GM23338 (cell line): ENCODE results near the gene TEX30. TPM values are rescaled to one million over a fixed set of nuclear protein-coding genes. Genes with fewer than 3 reads are reported as not detected.

Experiments
- ATAC-seq: fragments of 200-7000 bp; cut with Tn5 transposase; 3 replicates; pipeline ENCODE4 v1.9.1; 2020
- DNase-seq: peaks from one replicate; pipeline ENCODE4 v3.0.0-alpha.2; 2015; ENCODE audit warnings: low spot score
- H2AFZ ChIP-seq: fragments of 200-600 bp; sonication (generic); 2 replicates; pipeline ENCODE4 v1.8.0; 2016; ENCODE audit warnings: antibody characterized with exemption, mild to moderate bottlenecking, moderate library complexity
- H3F3A ChIP-seq: fragments of 200-600 bp; sonication (generic); replicated peaks from 2 replicates; pipeline ENCODE4 v1.8.0; 2017; ENCODE audit warnings: antibody characterized with exemption, mixed run types, low read depth
- H3K27ac ChIP-seq: fragments of 200-600 bp; sonication (generic); 2 replicates; pipeline ENCODE4 v1.6.1; 2016; ENCODE audit warnings: low read depth
- H3K27me3 ChIP-seq: fragments of 200-600 bp; sonication (generic); 2 replicates; pipeline ENCODE4 v1.8.0; 2016; ENCODE audit warnings: mild to moderate bottlenecking, mixed run types, moderate library complexity; ENCODE audit not compliant: insufficient read depth
- H3K36me3 ChIP-seq: fragments of 200-600 bp; sonication (generic); 2 replicates; pipeline ENCODE4 v1.8.0; 2016; ENCODE audit warnings: mild to moderate bottlenecking; ENCODE audit not compliant: insufficient read depth
- H3K4me1 ChIP-seq: fragments of 200-600 bp; sonication (generic); 2 replicates; pipeline ENCODE4 v1.8.0; 2016; ENCODE audit warnings: mild to moderate bottlenecking, moderate library complexity; ENCODE audit not compliant: insufficient read depth
- H3K4me2 ChIP-seq: fragments of 200-600 bp; sonication (generic); 2 replicates; pipeline ENCODE4 v1.7.1; 2017; ENCODE audit warnings: mixed run types
- H3K4me3 ChIP-seq: fragments of 200-600 bp; sonication (generic); 2 replicates; pipeline ENCODE4 v1.6.1; 2016; ENCODE audit warnings: mixed run types
- H3K79me2 ChIP-seq: fragments of 200-600 bp; sonication (generic); replicated peaks from 2 replicates; pipeline ENCODE4 v1.8.0; 2017; ENCODE audit warnings: mild to moderate bottlenecking; ENCODE audit not compliant: insufficient read depth
- H3K9me2 ChIP-seq: fragments of 200-600 bp; sonication (generic); 2 replicates; pipeline ENCODE4 v1.8.0; 2017; ENCODE audit not compliant: insufficient read depth
- H4K20me1 ChIP-seq: fragments of 200-600 bp; sonication (generic); replicated peaks from 2 replicates; pipeline ENCODE4 v1.8.0; 2017; ENCODE audit warnings: mild to moderate bottlenecking; ENCODE audit not compliant: insufficient read depth
- H3K27ac Mint-ChIP-seq: 2 replicates; pipeline ENCODE4 v1.8.0; 2020; ENCODE audit warnings: inconsistent platforms, mild to moderate bottlenecking, moderate library complexity, mixed read lengths
- H3K27me3 Mint-ChIP-seq: 3 replicates; pipeline ENCODE4 v1.8.0; 2022; ENCODE audit warnings: low read depth, mild to moderate bottlenecking, moderate library complexity, mixed read lengths, inconsistent platforms; ENCODE audit not compliant: insufficient read depth, poor library complexity
- H3K36me3 Mint-ChIP-seq: 3 replicates; pipeline ENCODE4 v1.8.0; 2021; ENCODE audit warnings: low read depth, mild to moderate bottlenecking, inconsistent platforms, moderate library complexity, mixed read lengths
- H3K4me1 Mint-ChIP-seq: 3 replicates; pipeline ENCODE4 v1.8.0; 2020; ENCODE audit warnings: mild to moderate bottlenecking, inconsistent platforms, mixed read lengths
- H3K4me3 Mint-ChIP-seq: 3 replicates; pipeline ENCODE4 v1.8.0; 2021; ENCODE audit warnings: moderate library complexity, mild to moderate bottlenecking, inconsistent platforms, mixed read lengths
- H3K9me3 Mint-ChIP-seq: 3 replicates; pipeline ENCODE4 v1.8.0; 2020; ENCODE audit warnings: moderate library complexity, mild to moderate bottlenecking, inconsistent platforms, mixed read lengths
- CREB1 ChIP-seq: fragments of 250-450 bp; sonication (Bioruptor Pico); IDR thresholded peaks from 2 replicates; pipeline ENCODE4 v1.5.0; 2020; ENCODE audit warnings: low read depth, mild to moderate bottlenecking, moderate library complexity
- EZH2 ChIP-seq: fragments of 200-600 bp; sonication (generic); IDR thresholded peaks from one replicate; pipeline ENCODE4 v1.8.0; 2017; ENCODE audit warnings: antibody characterized with exemption, mild to moderate bottlenecking, low read depth; ENCODE audit not compliant: unreplicated experiment
- EZH2phosphoT487 ChIP-seq: fragments of 200-600 bp; sonication (generic); IDR thresholded peaks from one replicate; pipeline ENCODE4 v1.8.1; 2018; ENCODE audit warnings: antibody characterized with exemption; ENCODE audit not compliant: unreplicated experiment
- JUNB ChIP-seq: IDR thresholded peaks from one replicate; pipeline ENCODE4 v1.6.1; 2016; ENCODE audit warnings: antibody characterized with exemption; ENCODE audit not compliant: unreplicated experiment
- NANOG ChIP-seq: IDR thresholded peaks from 2 replicates; pipeline ENCODE4 v1.6.1; 2016; ENCODE audit warnings: antibody characterized with exemption, borderline replicate concordance
- POLR2AphosphoS5 ChIP-seq: IDR thresholded peaks from 2 replicates; pipeline ENCODE4 v1.6.1; 2016; ENCODE audit warnings: antibody characterized with exemption, low read depth
- STAT1 ChIP-seq: IDR thresholded peaks from one replicate; pipeline ENCODE4 v1.6.1; 2016; ENCODE audit warnings: antibody characterized with exemption; ENCODE audit not compliant: unreplicated experiment
- ZNF114 ChIP-seq: fragments of 250-450 bp; sonication (Bioruptor Pico); IDR thresholded peaks from 2 replicates; pipeline ENCODE4 v1.5.0; 2020; ENCODE audit warnings: mild to moderate bottlenecking, moderate library complexity
- ZNF331 ChIP-seq: fragments of 250-450 bp; sonication (Bioruptor Pico); IDR thresholded peaks from 2 replicates; pipeline ENCODE4 v1.5.0; 2020; ENCODE audit warnings: low read depth, mild to moderate bottlenecking, moderate library complexity
- polyA plus RNA-seq: library from polyadenylated mRNA; unstranded; fragments of >200 nt; fragmentation: Nextera tagmentation; extraction: Ambion mirVana; gene quantifications from 2 replicates; pipeline ENCODE4 v1.2.1, GENCODE V29; 2016
- total RNA-seq: library from RNA; depleted of rRNA; stranded (reverse); fragments of >200 nt; shearing (Covaris generic); gene quantifications from 2 replicates; pipeline ENCODE4 v1.2.3, GENCODE V29; 2014
- TF ChIP-seq, protein P1 (sequence below): IDR thresholded peaks from one replicate; pipeline ENCODE4 v1.6.1; 2018; ENCODE audit warnings: antibody characterized with exemption; ENCODE audit not compliant: unreplicated experiment
- TF ChIP-seq, protein P2 (sequence below): fragments of 250-450 bp; sonication (Bioruptor Pico); IDR thresholded peaks from 2 replicates; pipeline ENCODE4 v1.5.0; 2020; ENCODE audit warnings: mild to moderate bottlenecking, moderate library complexity
- TF ChIP-seq, protein P3 (sequence below), 2 experiments: fragments of 200-600 bp in 1 of 2; sonication (generic) in 1 of 2; conservative IDR thresholded peaks; 2 replicates each; pipeline versions ENCODE4 v1.5.1 to v1.6.1; 2016 to 2017; ENCODE audit warnings: antibody characterized with exemption in 2 of 2, low read depth in 2 of 2, mild to moderate bottlenecking in 2 of 2, moderate library complexity in 1 of 2
- TF ChIP-seq, protein P4 (sequence below): IDR thresholded peaks from 2 replicates; pipeline ENCODE4 v1.6.1; 2016; ENCODE audit warnings: antibody characterized with exemption

Gene TEX30
- total and polyA plus RNA-seq, 2 experiments from 2014 or later = 6.3 to 28.2 TPM

DNA sequence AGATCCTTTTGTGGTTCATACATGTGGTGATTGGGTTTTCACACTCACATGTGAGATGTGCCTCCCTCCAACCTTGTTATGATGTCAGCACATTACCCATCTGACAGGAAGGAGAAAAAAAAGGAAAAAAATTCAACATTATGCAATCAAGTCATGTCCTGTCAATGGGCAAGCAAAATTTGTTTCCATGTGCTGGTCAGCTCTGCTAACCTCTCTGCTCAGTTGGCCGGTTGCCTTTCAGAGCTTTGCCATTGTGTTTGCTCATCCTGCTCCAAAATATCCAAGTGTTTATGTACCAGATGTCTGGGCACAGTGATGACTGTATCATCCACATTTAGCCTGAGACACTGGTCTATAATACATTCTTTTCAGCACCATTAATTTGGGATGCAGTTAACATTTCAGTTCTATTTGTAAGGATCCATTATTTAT lies 51.8 kb downstream of the TEX30 start:
- TF ChIP-seq CREB1 (CRISPR knock-in tag) (no peak), POLR2AphosphoS5 (no peak), EZH2phosphoT487 (no peak), STAT1 (no peak), JUNB (no peak), NANOG (no peak), ZNF114 (no peak), ZNF331 (no peak), EZH2 (no peak)
- TF ChIP-seq, protein P1, sequence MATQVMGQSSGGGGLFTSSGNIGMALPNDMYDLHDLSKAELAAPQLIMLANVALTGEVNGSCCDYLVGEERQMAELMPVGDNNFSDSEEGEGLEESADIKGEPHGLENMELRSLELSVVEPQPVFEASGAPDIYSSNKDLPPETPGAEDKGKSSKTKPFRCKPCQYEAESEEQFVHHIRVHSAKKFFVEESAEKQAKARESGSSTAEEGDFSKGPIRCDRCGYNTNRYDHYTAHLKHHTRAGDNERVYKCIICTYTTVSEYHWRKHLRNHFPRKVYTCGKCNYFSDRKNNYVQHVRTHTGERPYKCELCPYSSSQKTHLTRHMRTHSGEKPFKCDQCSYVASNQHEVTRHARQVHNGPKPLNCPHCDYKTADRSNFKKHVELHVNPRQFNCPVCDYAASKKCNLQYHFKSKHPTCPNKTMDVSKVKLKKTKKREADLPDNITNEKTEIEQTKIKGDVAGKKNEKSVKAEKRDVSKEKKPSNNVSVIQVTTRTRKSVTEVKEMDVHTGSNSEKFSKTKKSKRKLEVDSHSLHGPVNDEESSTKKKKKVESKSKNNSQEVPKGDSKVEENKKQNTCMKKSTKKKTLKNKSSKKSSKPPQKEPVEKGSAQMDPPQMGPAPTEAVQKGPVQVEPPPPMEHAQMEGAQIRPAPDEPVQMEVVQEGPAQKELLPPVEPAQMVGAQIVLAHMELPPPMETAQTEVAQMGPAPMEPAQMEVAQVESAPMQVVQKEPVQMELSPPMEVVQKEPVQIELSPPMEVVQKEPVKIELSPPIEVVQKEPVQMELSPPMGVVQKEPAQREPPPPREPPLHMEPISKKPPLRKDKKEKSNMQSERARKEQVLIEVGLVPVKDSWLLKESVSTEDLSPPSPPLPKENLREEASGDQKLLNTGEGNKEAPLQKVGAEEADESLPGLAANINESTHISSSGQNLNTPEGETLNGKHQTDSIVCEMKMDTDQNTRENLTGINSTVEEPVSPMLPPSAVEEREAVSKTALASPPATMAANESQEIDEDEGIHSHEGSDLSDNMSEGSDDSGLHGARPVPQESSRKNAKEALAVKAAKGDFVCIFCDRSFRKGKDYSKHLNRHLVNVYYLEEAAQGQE = no peak
- TF ChIP-seq, protein P2, sequence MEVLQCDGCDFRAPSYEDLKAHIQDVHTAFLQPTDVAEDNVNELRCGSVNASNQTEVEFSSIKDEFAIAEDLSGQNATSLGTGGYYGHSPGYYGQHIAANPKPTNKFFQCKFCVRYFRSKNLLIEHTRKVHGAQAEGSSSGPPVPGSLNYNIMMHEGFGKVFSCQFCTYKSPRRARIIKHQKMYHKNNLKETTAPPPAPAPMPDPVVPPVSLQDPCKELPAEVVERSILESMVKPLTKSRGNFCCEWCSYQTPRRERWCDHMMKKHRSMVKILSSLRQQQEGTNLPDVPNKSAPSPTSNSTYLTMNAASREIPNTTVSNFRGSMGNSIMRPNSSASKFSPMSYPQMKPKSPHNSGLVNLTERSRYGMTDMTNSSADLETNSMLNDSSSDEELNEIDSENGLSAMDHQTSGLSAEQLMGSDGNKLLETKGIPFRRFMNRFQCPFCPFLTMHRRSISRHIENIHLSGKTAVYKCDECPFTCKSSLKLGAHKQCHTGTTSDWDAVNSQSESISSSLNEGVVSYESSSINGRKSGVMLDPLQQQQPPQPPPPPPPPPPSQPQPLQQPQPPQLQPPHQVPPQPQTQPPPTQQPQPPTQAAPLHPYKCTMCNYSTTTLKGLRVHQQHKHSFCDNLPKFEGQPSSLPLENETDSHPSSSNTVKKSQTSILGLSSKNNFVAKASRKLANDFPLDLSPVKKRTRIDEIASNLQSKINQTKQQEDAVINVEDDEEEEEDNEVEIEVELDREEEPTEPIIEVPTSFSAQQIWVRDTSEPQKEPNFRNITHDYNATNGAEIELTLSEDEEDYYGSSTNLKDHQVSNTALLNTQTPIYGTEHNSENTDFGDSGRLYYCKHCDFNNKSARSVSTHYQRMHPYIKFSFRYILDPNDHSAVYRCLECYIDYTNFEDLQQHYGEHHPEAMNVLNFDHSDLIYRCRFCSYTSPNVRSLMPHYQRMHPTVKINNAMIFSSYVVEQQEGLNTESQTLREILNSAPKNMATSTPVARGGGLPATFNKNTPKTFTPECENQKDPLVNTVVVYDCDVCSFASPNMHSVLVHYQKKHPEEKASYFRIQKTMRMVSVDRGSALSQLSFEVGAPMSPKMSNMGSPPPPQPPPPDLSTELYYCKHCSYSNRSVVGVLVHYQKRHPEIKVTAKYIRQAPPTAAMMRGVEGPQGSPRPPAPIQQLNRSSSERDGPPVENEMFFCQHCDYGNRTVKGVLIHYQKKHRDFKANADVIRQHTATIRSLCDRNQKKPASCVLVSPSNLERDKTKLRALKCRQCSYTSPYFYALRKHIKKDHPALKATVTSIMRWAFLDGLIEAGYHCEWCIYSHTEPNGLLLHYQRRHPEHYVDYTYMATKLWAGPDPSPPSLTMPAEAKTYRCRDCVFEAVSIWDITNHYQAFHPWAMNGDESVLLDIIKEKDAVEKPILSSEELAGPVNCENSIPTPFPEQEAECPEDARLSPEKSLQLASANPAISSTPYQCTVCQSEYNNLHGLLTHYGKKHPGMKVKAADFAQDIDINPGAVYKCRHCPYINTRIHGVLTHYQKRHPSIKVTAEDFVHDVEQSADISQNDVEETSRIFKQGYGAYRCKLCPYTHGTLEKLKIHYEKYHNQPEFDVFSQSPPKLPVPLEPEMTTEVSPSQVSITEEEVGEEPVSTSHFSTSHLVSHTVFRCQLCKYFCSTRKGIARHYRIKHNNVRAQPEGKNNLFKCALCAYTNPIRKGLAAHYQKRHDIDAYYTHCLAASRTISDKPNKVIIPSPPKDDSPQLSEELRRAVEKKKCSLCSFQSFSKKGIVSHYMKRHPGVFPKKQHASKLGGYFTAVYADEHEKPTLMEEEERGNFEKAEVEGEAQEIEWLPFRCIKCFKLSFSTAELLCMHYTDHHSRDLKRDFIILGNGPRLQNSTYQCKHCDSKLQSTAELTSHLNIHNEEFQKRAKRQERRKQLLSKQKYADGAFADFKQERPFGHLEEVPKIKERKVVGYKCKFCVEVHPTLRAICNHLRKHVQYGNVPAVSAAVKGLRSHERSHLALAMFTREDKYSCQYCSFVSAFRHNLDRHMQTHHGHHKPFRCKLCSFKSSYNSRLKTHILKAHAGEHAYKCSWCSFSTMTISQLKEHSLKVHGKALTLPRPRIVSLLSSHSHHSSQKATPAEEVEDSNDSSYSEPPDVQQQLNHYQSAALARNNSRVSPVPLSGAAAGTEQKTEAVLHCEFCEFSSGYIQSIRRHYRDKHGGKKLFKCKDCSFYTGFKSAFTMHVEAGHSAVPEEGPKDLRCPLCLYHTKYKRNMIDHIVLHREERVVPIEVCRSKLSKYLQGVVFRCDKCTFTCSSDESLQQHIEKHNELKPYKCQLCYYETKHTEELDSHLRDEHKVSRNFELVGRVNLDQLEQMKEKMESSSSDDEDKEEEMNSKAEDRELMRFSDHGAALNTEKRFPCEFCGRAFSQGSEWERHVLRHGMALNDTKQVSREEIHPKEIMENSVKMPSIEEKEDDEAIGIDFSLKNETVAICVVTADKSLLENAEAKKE = no peak
- TF ChIP-seq, protein P3, sequence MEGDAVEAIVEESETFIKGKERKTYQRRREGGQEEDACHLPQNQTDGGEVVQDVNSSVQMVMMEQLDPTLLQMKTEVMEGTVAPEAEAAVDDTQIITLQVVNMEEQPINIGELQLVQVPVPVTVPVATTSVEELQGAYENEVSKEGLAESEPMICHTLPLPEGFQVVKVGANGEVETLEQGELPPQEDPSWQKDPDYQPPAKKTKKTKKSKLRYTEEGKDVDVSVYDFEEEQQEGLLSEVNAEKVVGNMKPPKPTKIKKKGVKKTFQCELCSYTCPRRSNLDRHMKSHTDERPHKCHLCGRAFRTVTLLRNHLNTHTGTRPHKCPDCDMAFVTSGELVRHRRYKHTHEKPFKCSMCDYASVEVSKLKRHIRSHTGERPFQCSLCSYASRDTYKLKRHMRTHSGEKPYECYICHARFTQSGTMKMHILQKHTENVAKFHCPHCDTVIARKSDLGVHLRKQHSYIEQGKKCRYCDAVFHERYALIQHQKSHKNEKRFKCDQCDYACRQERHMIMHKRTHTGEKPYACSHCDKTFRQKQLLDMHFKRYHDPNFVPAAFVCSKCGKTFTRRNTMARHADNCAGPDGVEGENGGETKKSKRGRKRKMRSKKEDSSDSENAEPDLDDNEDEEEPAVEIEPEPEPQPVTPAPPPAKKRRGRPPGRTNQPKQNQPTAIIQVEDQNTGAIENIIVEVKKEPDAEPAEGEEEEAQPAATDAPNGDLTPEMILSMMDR (conservative IDR thresholded peaks at IDR 0.05; ENCODE audit: low read depth in 2 of 2) = no peak
- TF ChIP-seq, protein P4, sequence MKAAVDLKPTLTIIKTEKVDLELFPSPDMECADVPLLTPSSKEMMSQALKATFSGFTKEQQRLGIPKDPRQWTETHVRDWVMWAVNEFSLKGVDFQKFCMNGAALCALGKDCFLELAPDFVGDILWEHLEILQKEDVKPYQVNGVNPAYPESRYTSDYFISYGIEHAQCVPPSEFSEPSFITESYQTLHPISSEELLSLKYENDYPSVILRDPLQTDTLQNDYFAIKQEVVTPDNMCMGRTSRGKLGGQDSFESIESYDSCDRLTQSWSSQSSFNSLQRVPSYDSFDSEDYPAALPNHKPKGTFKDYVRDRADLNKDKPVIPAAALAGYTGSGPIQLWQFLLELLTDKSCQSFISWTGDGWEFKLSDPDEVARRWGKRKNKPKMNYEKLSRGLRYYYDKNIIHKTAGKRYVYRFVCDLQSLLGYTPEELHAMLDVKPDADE = no peak
- no peak for DNase-seq
- Histone ChIP-seq H3F3A (no peaks in the 10 kb centered on the region), H3K9me2 (peaks cover 1% of the 10 kb centered on the region; the same call in 1 of the 2 replicates), H4K20me1 (no peaks in the 10 kb centered on the region), H3K4me2 (no peak overlapping the region), H2AFZ (no peak overlapping the region), H3K36me3 (no peaks in the 10 kb centered on the region), H3K79me2 (no peaks in the 10 kb centered on the region), H3K4me3 (no peak overlapping the region), H3K27me3 (no peaks in the 10 kb centered on the region), H3K4me1 (no peaks in the 10 kb centered on the region), H3K27ac (no peak overlapping the region)
- no peak overlapping the region for H3K27ac Mint-ChIP-seq
- H3K9me3 Mint-ChIP-seq = no peaks in the 10 kb centered on the region
- no peaks in the 10 kb centered on the region for H3K27me3 Mint-ChIP-seq
- no peaks in the 10 kb centered on the region for H3K4me1 Mint-ChIP-seq
- ATAC-seq = no peak
- no peaks in the 10 kb centered on the region for H3K36me3 Mint-ChIP-seq
- H3K4me3 Mint-ChIP-seq = no peak overlapping the region
